T-helper 2 cell (primary cell): ENCODE results near the gene TPI1.

ENCODE experiments used
- DNase-seq, 5 experiments: peaks; one replicate each; pipeline versions ENCODE4 v3.0.0 to v3.0.0-alpha.2; 2012 to 2022
- total RNA-seq, 2 donors: gene quantifications; one replicate each; lab custom pipeline; 2026; lab: John Stamatoyannopoulos, UW

TPI1 gene
- 142 to 190 reads per million in 2 donors for total RNA-seq

DNA sequence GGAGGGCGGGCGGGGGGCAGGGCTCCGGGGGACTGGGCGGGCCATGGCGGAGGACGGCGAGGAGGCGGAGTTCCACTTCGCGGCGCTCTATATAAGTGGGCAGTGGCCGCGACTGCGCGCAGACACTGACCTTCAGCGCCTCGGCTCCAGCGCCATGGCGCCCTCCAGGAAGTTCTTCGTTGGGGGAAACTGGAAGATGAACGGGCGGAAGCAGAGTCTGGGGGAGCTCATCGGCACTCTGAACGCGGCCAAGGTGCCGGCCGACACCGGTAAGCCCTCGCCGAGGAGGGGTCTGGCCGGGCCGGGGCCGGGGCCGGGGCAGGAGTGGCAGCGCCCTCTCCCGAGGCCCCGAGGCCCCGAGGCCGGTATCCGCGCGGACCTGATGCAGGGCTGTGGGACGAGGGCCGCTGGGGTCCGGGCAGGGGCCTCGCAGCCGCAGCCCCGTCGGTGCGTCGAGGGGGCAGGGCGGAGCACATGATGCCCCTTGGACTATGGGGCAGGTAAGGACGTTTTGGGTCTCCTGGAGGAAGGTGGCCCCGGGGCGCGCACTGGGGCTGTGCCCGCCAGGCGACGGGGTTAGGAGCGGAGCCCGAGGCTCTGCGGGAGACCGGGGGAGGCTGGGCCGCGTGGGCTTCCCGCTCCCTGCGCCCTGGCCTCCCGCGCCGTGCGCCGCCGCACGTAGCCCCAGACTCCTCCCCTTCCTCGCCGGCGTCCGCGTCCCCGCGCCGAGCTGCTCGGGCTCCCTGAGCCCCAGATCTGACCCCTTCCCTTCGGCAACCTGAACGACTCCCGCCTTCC, at the start of gene TPI1:
TPI1 (plus strand) TSS at position 119 of the 798 bp plus-strand sequence; CDS start at position 155, 36 bp downstream.
- DNase-seq, result peak; percentile 57 to 82 (median 70)

DNA sequence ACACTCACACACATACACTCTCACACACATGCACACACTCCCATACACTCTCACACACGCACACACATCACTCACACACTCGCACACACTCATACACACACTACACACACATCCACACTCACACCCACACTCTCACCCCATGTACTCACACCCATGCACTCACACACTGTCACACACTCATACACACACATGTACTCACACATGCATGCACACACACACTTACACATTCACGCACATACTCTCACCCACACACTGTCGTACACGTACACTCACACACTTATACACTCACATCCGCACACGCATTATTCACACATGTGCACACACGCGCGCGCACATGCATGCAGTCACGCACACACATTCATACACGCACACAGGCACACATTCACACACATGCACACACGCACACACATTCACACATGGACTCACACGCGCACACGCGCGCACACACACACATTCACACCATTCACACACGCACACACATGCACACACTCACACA, 49.6 kb upstream of the TPI1 start:
- no peak for DNase-seq

DNA sequence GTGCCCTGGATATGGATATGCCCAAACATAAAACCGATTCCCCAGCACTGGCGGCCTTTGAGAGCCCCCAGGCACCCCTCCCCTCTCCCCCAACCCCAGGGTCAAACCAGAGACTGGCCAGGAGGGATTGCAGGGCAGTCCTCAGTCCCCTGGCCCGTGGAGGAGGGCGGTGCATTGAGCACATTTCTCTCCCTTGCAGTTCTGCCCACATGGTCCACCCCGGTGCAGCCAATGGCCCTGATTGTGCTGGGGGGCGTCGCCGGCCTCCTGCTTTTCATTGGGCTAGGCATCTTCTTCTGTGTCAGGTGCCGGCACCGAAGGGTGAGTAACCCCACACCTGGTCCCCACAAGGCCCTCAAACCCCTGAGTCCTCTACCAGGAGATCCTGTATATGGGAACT, 49.1 kb upstream of the TPI1 start:
- DNase-seq, result no peak

DNA sequence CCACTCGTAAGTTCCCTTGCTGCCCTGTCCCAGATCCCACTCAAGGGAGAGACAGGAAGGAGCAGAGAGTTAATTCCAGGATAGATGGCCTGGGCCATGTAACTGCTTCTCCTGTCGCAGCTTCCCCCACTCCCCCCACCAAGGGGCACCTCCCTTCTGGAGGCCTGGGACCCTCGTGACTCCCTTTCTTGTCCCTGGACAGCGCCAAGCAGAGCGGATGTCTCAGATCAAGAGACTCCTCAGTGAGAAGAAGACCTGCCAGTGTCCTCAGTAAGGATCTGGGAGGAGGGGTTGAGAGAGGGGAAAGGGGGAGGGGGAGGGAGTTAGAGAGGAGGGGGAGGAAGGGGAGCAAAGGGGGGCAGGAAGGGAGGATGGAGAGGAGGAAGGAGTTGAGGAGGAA, 48.7 kb upstream of the TPI1 start:
- DNase-seq, result no peak

DNA sequence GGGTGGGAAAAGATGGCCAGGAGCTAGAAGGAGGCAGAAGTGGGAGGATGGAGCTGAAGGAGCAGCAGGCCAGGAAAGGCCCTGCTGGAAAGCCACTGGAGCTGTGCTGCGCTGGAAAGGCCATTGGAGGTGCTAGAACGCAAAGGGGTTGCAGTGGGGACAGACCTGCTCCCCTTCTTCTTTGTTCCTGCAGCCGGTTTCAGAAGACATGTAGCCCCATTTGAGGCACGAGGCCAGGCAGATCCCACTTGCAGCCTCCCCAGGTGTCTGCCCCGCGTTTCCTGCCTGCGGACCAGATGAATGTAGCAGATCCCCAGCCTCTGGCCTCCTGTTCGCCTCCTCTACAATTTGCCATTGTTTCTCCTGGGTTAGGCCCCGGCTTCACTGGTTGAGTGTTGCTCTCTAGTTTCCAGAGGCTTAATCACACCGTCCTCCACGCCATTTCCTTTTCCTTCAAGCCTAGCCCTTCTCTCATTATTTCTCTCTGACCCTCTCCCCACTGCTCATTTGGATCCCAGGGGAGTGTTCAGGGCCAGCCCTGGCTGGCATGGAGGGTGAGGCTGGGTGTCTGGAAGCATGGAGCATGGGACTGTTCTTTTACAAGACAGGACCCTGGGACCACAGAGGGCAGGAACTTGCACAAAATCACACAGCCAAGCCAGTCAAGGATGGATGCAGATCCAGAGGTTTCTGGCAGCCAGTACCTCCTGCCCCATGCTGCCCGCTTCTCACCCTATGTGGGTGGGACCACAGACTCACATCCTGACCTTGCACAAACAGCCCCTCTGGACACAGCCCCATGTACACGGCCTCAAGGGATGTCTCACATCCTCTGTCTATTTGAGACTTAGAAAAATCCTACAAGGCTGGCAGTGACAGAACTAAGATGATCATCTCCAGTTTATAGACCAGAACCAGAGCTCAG, 48.0 kb upstream of the TPI1 start:
- DNase-seq, result no peak

DNA sequence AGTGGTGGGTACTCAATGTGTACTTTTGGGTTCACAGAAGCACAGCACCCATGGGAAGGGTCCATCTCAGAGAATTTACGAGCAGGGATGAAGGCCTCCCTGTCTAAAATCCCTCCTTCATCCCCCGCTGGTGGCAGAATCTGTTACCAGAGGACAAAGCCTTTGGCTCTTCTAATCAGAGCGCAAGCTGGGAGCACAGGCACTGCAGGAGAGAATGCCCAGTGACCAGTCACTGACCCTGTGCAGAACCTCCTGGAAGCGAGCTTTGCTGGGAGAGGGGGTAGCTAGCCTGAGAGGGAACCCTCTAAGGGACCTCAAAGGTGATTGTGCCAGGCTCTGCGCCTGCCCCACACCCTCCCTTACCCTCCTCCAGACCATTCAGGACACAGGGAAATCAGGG, 47.2 kb upstream of the TPI1 start:
- no peak for DNase-seq

DNA sequence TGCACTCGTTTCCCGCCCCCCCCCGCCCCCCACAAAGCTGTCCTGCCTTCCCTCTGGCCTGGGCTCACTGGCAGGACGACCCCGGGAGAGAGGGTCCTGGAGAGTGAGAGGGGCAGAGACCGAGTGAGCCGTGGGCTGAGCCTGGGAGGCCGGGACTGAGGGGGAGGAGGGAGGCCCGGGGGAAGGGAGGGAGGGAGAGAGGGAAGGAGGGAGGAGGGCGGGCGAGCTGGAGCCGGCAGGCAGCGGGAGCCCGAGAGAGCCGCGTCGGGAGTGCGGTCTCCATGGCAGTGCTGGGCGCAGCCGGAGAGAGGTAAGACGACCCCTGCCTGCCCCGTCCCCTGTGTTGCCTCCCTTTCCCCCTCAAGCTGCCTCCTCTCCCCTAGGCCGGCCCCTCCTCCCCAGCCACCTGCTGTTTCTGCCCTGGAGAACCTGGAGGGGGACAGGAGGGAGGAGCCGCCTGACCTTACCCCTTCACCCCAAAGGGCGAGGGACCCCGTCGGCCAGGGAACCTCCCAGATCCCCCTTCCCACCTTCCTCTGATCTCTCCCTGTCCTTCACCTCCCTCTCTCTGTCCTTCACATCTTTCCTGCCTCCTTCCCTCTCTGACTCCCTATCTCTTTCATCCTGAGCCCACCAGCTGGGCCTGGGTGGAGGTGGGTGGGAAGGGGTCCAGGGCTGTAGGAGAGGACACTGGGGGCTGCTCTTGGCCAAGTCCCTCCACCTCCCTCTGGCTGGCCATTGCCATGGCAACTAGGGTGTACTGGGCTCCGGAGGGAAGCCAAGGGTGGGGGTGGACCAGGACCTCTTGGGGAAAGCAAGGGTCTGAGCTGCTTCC, 45.5 kb upstream of the TPI1 start, which contains the start of gene GPR162:
GPR162 (plus strand) TSS at position 231 of the 835 bp plus-strand sequence. CDS start 2,078 bp downstream, outside the sequence.
- DNase-seq, result no peak

DNA sequence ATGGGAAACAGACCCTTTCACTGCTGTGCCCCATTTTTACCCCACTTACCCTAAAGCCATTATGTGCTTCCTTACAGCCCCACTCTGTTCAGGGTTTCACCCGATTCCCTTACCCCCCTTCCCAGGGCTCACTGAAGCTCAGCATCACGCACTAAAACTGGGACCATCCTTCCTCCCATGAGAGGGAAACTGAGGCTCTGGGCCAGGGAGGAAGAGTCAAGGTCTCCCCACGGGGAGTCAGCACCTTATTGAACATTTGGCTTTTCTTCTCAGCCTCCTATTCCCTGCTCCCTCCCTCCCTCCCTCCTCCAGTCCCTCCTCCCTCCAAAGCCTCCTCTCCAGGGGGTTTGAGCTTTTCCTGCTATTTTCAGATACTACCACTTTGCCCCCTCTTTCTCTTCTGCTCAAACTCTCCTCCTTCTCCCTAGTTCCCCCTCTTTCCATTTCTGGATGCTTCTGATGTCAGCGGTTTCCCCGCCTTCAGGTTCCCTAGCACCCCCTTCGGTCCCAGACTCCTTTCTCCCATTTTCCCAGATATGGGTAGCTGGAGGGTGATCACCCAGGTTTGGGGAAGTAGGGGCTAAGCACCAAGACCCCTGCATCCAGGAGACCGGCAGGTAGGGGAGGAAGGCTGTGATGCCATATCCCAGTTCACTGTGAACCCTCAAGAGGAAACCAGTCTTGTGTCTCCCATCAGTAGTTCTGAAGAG, 44.8 kb upstream of the TPI1 start:
- DNase-seq, result no peak

DNA sequence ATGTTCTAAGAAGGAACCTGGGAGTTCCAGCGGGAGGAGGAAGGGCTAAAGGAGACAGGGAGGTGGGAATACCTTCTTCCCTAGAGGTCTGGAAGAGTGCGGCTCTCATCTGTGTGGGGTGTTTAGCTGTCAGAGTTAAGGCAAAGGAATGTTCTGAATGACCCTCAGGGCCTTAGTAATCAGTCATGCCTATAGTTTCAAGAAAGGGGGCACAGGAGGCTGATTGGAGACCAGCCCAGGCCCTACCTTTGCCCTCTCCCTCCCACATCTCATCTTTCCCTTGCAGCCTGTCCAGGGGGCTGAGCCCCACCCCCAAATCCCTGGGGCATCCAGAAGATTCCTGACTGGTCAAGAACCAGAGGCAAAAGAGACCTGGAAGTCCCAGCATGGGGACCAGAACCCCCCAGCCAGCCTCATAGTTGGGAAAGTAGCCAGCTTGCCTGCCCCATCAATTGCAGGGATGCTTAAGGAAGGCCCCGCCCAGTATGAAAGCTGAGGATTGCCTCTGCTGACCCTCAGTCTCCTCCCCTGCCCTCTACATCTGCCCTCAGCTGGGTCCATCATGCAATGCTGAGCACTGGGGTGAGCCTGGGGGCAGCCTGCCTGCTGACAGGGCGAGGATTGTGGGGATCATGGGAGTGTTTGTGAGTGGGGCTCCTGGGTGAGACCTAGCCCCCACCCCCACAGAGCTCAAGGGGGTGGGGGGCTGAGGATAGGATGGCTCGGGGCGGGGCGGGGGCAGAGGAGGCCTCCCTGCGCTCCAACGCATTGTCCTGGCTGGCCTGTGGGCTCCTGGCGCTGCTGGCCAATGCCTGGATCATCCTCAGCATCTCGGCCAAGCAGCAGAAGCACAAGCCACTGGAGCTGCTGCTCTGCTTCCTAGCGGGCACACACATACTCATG, 43.9 kb upstream of the TPI1 start:
- DNase-seq, result no peak

DNA sequence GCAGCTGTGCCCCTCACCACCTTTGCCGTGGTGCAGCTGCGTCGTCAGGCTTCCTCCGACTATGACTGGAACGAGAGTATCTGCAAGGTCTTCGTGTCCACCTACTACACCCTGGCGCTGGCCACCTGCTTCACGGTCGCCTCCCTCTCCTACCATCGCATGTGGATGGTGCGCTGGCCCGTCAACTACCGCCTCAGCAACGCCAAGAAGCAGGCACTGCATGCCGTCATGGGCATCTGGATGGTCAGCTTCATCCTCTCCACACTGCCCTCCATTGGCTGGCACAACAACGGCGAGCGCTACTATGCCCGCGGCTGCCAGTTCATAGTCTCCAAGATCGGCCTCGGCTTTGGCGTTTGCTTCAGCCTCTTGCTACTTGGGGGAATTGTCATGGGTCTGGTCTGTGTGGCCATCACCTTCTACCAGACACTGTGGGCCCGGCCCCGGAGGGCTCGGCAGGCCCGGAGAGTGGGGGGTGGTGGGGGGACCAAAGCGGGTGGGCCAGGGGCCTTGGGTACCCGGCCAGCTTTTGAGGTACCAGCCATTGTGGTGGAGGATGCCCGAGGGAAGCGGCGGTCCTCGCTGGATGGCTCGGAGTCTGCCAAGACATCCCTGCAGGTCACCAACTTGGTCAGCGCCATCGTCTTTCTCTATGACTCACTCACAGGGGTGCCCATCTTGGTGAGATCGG, 43.1 kb upstream of the TPI1 start:
- DNase-seq, result no peak

DNA sequence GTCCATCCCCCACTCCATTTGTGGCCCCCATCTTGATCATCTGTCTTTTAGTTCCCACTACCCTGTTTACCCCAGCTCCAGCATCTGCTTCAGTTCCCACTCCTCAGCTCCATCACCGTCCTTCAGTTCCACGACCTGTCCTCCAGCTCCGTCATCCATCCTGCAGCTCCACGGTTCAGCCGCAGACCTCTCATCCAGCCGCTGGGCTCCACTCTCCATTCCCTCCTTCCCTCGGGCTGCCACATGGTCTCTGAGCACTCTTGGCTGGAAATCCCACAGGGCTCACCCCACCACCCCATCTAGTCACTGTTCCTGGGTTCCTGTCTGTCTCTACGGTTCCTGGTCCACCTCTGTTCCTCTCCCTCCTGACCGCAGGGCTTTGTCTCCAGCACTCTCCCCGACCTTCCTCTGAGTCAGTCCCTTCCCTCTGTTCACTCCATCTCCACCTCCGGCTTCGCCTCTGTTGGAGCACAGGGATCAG, 42.4 kb upstream of the TPI1 start:
- no peak for DNase-seq

DNA sequence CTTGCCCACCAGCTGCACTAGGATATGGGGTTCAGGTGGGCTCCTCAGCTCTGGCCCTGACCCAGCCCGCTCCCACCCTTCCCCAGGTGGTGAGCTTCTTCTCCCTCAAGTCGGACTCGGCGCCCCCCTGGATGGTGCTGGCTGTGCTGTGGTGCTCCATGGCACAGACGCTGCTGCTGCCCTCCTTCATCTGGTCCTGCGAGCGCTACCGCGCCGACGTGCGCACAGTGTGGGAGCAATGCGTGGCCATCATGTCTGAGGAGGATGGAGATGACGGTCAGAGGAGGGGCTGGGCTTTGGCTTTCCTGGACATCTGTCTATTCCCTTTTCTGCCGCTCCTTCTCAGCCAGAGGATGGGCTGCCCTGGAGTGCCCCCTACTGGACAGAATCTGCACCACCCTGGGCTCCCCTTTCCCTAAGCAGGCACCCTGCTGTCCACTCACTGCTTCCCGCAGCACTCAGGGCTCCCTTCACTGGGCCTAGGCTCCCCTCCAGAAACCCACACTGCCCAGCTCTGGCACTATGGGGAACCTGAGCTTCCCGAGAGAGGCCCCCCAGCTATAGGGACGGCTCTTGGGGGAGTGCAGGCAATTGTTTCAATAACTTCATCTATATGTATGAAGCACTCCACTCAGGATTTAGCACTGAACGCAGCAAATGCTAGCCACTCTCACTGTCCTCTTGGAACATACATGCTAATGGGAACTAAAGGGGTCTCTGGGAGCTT, 41.8 kb upstream of the TPI1 start:
- DNase-seq, result peak; percentile 52 to 74 (median 60)

DNA sequence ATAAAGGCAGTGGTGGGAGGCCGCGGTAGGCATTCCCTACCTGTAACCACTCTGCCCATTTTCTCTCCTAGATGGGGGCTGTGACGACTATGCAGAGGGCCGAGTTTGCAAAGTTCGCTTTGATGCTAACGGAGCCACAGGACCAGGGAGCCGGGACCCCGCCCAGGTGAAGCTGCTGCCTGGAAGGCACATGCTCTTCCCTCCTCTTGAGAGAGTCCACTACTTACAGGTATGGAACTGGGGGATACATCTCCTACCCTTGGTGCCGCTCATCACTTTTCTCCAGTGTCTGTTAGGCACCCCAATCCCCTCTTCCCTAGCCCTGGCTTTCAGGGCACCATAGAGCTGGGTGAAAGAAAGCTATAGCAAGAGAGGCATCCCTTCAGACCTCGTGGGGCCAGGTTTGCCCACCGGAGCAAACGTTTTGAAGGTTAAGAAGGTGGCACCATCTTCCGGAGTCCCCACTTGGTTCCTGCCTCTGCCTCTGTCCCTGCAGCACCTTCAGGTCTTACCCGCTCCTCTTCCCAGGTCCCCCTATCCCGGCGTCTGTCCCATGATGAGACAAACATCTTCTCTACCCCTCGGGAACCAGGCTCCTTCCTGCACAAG, 41.1 kb upstream of the TPI1 start:
- no peak for DNase-seq

DNA sequence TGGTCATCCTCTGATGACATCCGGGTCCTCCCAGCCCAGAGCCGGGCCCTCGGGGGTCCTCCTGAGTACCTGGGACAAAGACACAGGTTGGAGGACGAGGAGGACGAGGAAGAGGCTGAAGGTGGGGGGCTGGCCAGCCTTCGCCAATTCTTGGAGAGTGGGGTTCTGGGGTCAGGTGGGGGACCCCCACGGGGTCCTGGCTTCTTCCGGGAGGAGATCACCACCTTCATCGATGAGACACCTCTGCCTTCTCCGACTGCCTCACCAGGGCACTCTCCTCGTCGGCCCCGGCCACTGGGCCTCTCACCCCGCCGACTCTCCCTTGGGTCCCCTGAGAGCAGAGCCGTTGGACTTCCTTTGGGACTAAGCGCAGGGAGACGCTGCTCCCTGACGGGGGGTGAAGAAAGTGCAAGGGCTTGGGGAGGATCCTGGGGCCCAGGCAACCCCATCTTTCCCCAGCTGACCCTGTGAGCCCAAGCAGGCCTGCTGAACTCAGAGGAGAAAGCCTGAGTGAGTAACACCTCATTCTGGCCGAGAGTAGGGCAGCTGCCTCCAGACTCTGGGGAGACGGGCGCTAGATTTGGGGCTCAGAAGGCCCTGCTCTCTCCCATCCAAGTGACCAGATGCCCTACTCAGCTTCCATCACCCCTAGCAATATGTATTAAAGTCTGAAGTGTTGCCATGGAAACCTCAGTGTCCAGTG, 40.4 kb upstream of the TPI1 start:
- no peak for DNase-seq

DNA sequence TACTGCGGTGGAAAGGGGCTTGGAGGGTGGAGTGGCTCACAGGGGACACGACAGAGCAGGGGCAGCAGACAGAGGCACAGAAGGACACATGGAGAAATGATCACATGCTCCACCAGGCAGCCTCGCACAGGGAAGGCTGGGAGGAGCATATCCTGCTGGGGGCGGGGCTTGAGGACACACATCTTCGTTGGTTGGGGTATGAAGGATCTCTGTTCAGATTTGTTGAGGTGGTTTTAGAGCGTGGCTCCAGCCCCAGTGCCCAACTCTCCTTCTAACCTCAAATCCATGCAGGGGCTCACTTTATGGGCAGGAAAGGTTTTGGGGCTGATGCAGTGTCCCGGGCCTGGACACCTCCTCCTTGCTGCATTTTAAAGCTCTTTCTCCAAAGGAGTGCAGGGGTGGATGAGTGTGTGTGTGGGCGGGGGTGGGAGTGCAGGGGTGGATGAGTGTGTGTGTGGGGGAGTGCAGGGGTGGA, 39.9 kb upstream of the TPI1 start:
- DNase-seq, result peak in 2 of 5 experiments; percentile 17 to 50

DNA sequence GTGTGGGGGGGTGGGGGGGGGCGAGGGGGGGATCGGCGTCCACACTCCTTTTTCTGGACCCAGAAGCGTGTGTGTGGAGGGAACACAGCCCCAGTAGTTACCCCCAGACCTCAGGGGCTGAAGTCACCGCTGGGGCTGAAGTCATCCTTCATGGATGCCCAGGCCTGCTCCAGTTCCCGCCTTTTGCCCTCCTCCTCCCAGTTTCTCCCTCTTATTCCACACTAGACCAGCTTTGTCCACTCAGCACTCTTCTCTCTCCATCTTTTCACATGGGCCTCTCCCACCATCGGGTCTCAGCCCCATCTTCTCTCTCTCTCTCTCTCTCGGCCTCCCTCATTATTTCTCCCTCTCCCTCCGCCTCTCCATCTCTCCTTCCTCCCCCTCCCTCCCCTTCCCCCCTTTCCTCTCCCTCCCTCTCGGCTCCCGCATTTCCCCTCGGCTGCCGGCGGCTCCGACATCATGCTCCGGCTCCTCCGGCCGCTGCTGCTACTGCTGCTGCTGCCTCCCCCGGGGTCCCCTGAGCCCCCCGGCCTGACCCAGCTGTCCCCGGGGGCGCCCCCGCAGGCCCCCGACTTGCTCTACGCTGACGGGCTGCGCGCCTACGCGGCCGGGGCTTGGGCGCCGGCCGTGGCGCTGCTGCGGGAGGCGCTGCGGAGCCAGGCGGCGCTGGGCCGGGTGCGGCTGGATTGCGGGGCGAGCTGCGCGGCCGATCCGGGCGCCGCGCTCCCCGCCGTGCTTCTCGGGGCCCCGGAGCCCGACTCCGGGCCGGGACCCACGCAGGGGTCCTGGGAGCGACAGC, 39.1 kb upstream of the TPI1 start, which contains the start of gene P3H3:
P3H3 (plus strand) TSS at position 426 of the 799 bp plus-strand sequence; CDS start at position 460, 34 bp downstream.
- DNase-seq, result peak in 2 of 5 experiments; percentile 10 to 34
